Endodermal cell (in vitro differentiated cells): Measurements from ENCODE around the gene FUBP3. TPM values are rescaled to one million over a fixed set of nuclear protein-coding genes. Genes with fewer than 3 reads are reported as not detected.

Experiments
- DNase-seq: peaks from one replicate; pipeline ENCODE4 v3.0.0-alpha.2; 2017
- H3K27ac ChIP-seq: 2 replicates; pipeline ENCODE4 v1.5.1; 2013; ENCODE audit warnings: mild to moderate bottlenecking, low read depth, low read length, moderate library complexity
- H3K27me3 ChIP-seq: 2 replicates; pipeline ENCODE4 v1.6.1; 2013; ENCODE audit warnings: mild to moderate bottlenecking, low read length, moderate library complexity; ENCODE audit not compliant: insufficient read depth, control insufficient read depth, poor library complexity, severe bottlenecking
- H3K36me3 ChIP-seq: 2 replicates; pipeline ENCODE4 v1.7.0; 2013; ENCODE audit warnings: mild to moderate bottlenecking, low read length, moderate library complexity; ENCODE audit not compliant: control insufficient read depth, insufficient read depth
- H3K4me1 ChIP-seq: one replicate; pipeline ENCODE4 v1.7.0; 2013; ENCODE audit warnings: low read length; ENCODE audit not compliant: control insufficient read depth, insufficient read depth
- H3K4me3 ChIP-seq: 2 replicates; pipeline ENCODE4 v1.5.1; 2013; ENCODE audit warnings: mild to moderate bottlenecking, low read length, moderate library complexity
- H3K9ac ChIP-seq: 2 replicates; pipeline ENCODE4 v1.6.1; 2013; ENCODE audit warnings: mild to moderate bottlenecking, low read length, moderate library complexity; ENCODE audit not compliant: poor library complexity, severe bottlenecking; ENCODE audit errors: extremely low read depth
- H3K9me3 ChIP-seq: 2 replicates; pipeline ENCODE4 v1.6.1; 2013; ENCODE audit warnings: mild to moderate bottlenecking, low read length, moderate library complexity; ENCODE audit not compliant: control insufficient read depth
- H3K27ac Mint-ChIP-seq: 2 replicates; pipeline ENCODE4 v1.8.0; 2020; ENCODE audit warnings: mixed read lengths
- H3K27me3 Mint-ChIP-seq: 2 replicates; pipeline ENCODE4 v1.8.0; 2021; ENCODE audit warnings: mild to moderate bottlenecking, mixed read lengths; ENCODE audit not compliant: insufficient read depth
- H3K36me3 Mint-ChIP-seq: 2 replicates; pipeline ENCODE4 v1.8.0; 2020; ENCODE audit warnings: low read depth, mixed read lengths
- H3K4me1 Mint-ChIP-seq: 2 replicates; pipeline ENCODE4 v1.8.0; 2020; ENCODE audit warnings: mixed read lengths
- H3K4me3 Mint-ChIP-seq: 2 replicates; pipeline ENCODE4 v1.8.0; 2020; ENCODE audit warnings: mild to moderate bottlenecking, moderate library complexity, mixed read lengths
- H3K9me3 Mint-ChIP-seq: 2 replicates; pipeline ENCODE4 v1.8.0; 2020; ENCODE audit warnings: mild to moderate bottlenecking, mixed read lengths
- WGBS, 2 experiments: methylation state at CpG; one replicate each; pipeline versions ENCODE4 v1.1.5 to v1.1.7; 2013; ENCODE audit warnings: missing lambda C conversion rate in 2 of 2, mixed read lengths in 1 of 2; ENCODE audit not compliant: insufficient coverage in 1 of 2, insufficient read length in 1 of 2; 5-methylcytosine and 5-hydroxymethylcytosine counted together
- total RNA-seq, 2 donors: library from RNA; stranded (reverse); fragmentation: NEBNext Ultra II Directional in 1 of 2; extraction: Animal tissue kit (Norgen Biotek cat#: 25700) in 1 of 2; gene quantifications; 2 replicates in 1 of 2; 3 replicates in 1 of 2; pipeline ENCODE4 v1.2.1, GENCODE V29; 2021
- TF ChIP-seq, protein P1 (sequence below): fragments of 200-600 bp; sonication (generic); conservative IDR thresholded peaks from 2 replicates; pipeline ENCODE4 v1.5.0; 2021; ENCODE audit warnings: antibody characterized with exemption, mild to moderate bottlenecking

FUBP3 gene
- total RNA-seq, 2 donors from 2014 or later = 74.3 to 76.3 TPM

DNA sequence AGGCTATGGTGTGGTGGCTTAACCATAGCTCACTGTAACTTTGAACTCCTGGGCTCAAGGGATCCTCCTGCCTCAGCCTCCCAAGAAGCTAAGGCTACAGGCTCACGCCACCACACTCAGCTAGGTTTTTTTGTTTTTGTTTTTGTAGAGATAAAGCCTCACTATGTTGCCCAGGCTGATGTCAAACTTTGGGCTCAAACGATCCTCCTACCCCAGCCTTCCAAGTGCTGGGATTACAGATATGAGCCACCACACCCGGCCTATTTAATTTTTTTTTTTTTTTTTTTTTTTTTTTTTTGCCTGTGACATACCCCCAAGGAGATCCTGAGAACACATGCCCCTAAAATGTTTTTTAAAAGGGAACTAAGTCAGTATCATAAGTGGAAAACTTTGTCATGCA lies 10.4 kb downstream of the FUBP3 start:
- H3K9me3 ChIP-seq = no peaks in the 10 kb centered on the region
- Mint-ChIP-seq H3K27me3 (no peaks in the 10 kb centered on the region), H3K9me3 (no peaks in the 10 kb centered on the region), H3K4me1 (peaks cover 13% of the 10 kb centered on the region), H3K27ac (no peak overlapping the region), H3K4me3 (no peak overlapping the region), H3K36me3 (peaks cover 29% of the 10 kb centered on the region)
- H3K27ac ChIP-seq = no peak overlapping the region
- WGBS, 2 experiments = 96 to 100% methylated on average over 1 to 3 of the region's 3 CpGs
- no peak overlapping the region for H3K4me3 ChIP-seq
- no peaks in the 10 kb centered on the region for H3K27me3 ChIP-seq
- H3K4me1 ChIP-seq = peaks cover 3% of the 10 kb centered on the region
- no peak for DNase-seq
- TF ChIP-seq, protein P1, sequence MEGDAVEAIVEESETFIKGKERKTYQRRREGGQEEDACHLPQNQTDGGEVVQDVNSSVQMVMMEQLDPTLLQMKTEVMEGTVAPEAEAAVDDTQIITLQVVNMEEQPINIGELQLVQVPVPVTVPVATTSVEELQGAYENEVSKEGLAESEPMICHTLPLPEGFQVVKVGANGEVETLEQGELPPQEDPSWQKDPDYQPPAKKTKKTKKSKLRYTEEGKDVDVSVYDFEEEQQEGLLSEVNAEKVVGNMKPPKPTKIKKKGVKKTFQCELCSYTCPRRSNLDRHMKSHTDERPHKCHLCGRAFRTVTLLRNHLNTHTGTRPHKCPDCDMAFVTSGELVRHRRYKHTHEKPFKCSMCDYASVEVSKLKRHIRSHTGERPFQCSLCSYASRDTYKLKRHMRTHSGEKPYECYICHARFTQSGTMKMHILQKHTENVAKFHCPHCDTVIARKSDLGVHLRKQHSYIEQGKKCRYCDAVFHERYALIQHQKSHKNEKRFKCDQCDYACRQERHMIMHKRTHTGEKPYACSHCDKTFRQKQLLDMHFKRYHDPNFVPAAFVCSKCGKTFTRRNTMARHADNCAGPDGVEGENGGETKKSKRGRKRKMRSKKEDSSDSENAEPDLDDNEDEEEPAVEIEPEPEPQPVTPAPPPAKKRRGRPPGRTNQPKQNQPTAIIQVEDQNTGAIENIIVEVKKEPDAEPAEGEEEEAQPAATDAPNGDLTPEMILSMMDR = no peak
- H3K36me3 ChIP-seq = peaks cover 24% of the 10 kb centered on the region
- H3K9ac ChIP-seq = no peak overlapping the region

DNA sequence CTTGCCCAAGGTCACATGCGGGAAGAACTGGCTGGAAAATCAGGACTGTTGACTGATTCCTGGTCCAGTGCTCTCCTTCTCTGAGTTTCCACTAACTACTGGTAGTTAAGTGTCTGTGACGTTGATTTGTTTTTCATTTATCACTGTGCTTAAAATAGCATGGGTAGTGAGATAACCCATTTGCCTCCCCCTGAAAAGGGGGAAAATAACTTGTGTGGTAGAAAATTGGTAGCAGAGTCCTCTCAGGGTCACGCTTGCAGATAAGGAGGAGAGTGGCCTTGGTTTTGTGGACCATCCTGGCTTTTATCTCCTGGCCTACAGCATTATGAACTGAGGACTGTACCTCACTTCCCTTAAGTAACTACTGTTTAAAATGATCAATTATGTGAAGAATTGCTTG lies 10.9 kb downstream of the FUBP3 start:
- H3K27me3 ChIP-seq = no peaks in the 10 kb centered on the region
- Mint-ChIP-seq H3K4me1 (peaks cover 13% of the 10 kb centered on the region), H3K27ac (no peak overlapping the region), H3K36me3 (peaks cover 27% of the 10 kb centered on the region), H3K27me3 (no peaks in the 10 kb centered on the region), H3K4me3 (no peak overlapping the region), H3K9me3 (no peaks in the 10 kb centered on the region)
- H3K27ac ChIP-seq = no peak overlapping the region
- no peak overlapping the region for H3K4me3 ChIP-seq
- DNase-seq = no peak
- 93 to 100% methylated on average over 2 to 3 of the region's 3 CpGs for WGBS, 2 experiments
- H3K9me3 ChIP-seq = no peaks in the 10 kb centered on the region
- peaks cover 3% of the 10 kb centered on the region for H3K4me1 ChIP-seq
- H3K9ac ChIP-seq = no peak overlapping the region
- peaks cover 25% of the 10 kb centered on the region for H3K36me3 ChIP-seq
- TF ChIP-seq, protein P1 = no peak

DNA sequence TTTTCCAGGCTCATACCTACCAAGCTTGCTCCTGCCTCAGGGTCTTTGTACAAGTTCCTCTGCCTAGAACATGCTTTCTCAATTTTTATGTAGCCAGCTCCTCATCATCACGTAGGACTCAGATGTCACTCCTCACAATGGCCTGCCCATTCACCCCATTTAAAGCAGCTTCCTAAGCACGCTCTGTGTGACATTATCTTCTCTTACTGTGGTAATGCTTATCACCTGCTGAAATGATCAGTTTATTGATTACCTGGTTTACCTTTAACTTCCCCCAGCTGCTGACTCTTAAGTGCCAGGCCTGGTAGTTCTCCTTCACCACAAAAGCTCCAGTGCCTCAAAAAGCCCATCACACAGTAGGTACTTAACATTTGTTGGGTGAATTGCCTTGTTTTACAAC lies 13.6 kb downstream of the FUBP3 start:
- Histone ChIP-seq H3K27ac (no peak overlapping the region), H3K36me3 (peaks cover 38% of the 10 kb centered on the region), H3K4me1 (peaks cover 3% of the 10 kb centered on the region), H3K27me3 (no peaks in the 10 kb centered on the region), H3K9ac (no peak overlapping the region), H3K9me3 (no peaks in the 10 kb centered on the region), H3K4me3 (peak overlapping the region; percentile 12)
- 74 to 100% methylated on average over 1 to 2 of the region's 2 CpGs for WGBS, 2 experiments
- H3K4me1 Mint-ChIP-seq = peaks cover 23% of the 10 kb centered on the region
- H3K36me3 Mint-ChIP-seq = peaks cover 37% of the 10 kb centered on the region
- DNase-seq = no peak
- no peaks in the 10 kb centered on the region for H3K27me3 Mint-ChIP-seq
- H3K27ac Mint-ChIP-seq = no peak overlapping the region
- TF ChIP-seq, protein P1 = no peak
- no peak overlapping the region for H3K4me3 Mint-ChIP-seq
- H3K9me3 Mint-ChIP-seq = no peaks in the 10 kb centered on the region
